Measurements from ENCODE around the gene CADPS. TPM values are rescaled to one million over a fixed set of nuclear protein-coding genes. Genes with fewer than 3 reads are reported as not detected.

Gene CADPS
- total RNA-seq, 1 donor from 2014 or later = 270 TPM

- DNase-seq (ENCODE audit: low spot score in 2 of 2) (no peak), FAIRE-seq (no peak)
Observed at GRCh38 chr3:62757045-62757444, 118.2 kb downstream of the CADPS start.

- DNase-seq (ENCODE audit: low spot score in 2 of 2) = no peak
- no peak for FAIRE-seq
Observed at GRCh38 chr3:62755285-62755684, 119.9 kb downstream of the CADPS start.

- no peak for FAIRE-seq
- DNase-seq (ENCODE audit: low spot score in 2 of 2) = no peak
Observed at GRCh38 chr3:62749657-62750056, 125.6 kb downstream of the CADPS start.

GRCh38 chr3:62749130-62749529 lies 126.1 kb downstream of the CADPS start:
- no peak for FAIRE-seq
- no peak for DNase-seq (ENCODE audit: low spot score in 2 of 2)

GRCh38 chr3:62737449-62737848 lies 137.8 kb downstream of the CADPS start:
- no peak for FAIRE-seq
- no peak for DNase-seq (ENCODE audit: low spot score in 2 of 2)

- DNase-seq (ENCODE audit: low spot score in 2 of 2) = no peak
- no peak for FAIRE-seq
Observed at GRCh38 chr3:62735510-62735909, 139.7 kb downstream of the CADPS start.

- FAIRE-seq (no peak), DNase-seq (ENCODE audit: low spot score in 2 of 2) (no peak)
Observed at GRCh38 chr3:62732183-62732904, 142.9 kb downstream of the CADPS start.

- DNase-seq (ENCODE audit: low spot score in 2 of 2) = no peak
- FAIRE-seq = no peak
Observed at GRCh38 chr3:62727981-62728380, 147.2 kb downstream of the CADPS start.

GRCh38 chr3:62727536-62727935 lies 147.7 kb downstream of the CADPS start:
- DNase-seq (ENCODE audit: low spot score in 2 of 2) = no peak
- FAIRE-seq = no peak

GRCh38 chr3:62724503-62724902 lies 150.7 kb downstream of the CADPS start:
- FAIRE-seq = no peak
- no peak for DNase-seq (ENCODE audit: low spot score in 2 of 2)

GRCh38 chr3:62723914-62724217 lies 151.3 kb downstream of the CADPS start:
- FAIRE-seq (no peak), DNase-seq (ENCODE audit: low spot score in 2 of 2) (no peak)

- no peak for DNase-seq (ENCODE audit: low spot score in 2 of 2)
- FAIRE-seq = no peak
Observed at GRCh38 chr3:62723166-62723913, 151.9 kb downstream of the CADPS start.

- FAIRE-seq = no peak
- no peak for DNase-seq (ENCODE audit: low spot score in 2 of 2)
Observed at GRCh38 chr3:62722344-62722743, 152.9 kb downstream of the CADPS start.

- DNase-seq (ENCODE audit: low spot score in 2 of 2) (no peak), FAIRE-seq (no peak)
Observed at GRCh38 chr3:62718515-62719320, 156.5 kb downstream of the CADPS start.

GRCh38 chr3:62718011-62718410 lies 157.2 kb downstream of the CADPS start:
- no peak for DNase-seq (ENCODE audit: low spot score in 2 of 2)
- FAIRE-seq = no peak

- FAIRE-seq (no peak), DNase-seq (ENCODE audit: low spot score in 2 of 2) (no peak)
Observed at GRCh38 chr3:62712746-62713145, 162.5 kb downstream of the CADPS start.

- DNase-seq (ENCODE audit: low spot score in 2 of 2) = no peak
- FAIRE-seq = no peak
Observed at GRCh38 chr3:62710751-62711150, 164.5 kb downstream of the CADPS start.

GRCh38 chr3:62708638-62709373 lies 166.4 kb downstream of the CADPS start:
- FAIRE-seq (no peak), DNase-seq (ENCODE audit: low spot score in 2 of 2) (no peak)

- no peak for FAIRE-seq
- no peak for DNase-seq (ENCODE audit: low spot score in 2 of 2)
Observed at GRCh38 chr3:62705721-62706120, 169.5 kb downstream of the CADPS start.

- FAIRE-seq (no peak), DNase-seq (ENCODE audit: low spot score in 2 of 2) (no peak)
Observed at GRCh38 chr3:62703451-62704167, 171.6 kb downstream of the CADPS start.
